Kidney epithelial cell (primary cell): ENCODE data around the gene SNTB2. TPM values are rescaled to one million over a fixed set of nuclear protein-coding genes. Genes with fewer than 3 reads are reported as not detected.

Experiments
- DNase-seq: peaks from one replicate; pipeline ENCODE4 v3.0.0-alpha.2; 2010; ENCODE audit warnings: low read depth
- H3K27me3 ChIP-seq: 2 replicates; pipeline ENCODE4 v1.6.0; 2011; ENCODE audit warnings: low read length; ENCODE audit not compliant: control insufficient read depth, insufficient read depth
- H3K36me3 ChIP-seq: 2 replicates; pipeline ENCODE4 v1.5.1; 2011; ENCODE audit warnings: low read length; ENCODE audit not compliant: control insufficient read depth, insufficient read depth
- H3K4me3 ChIP-seq: 2 replicates; pipeline ENCODE4 v1.5.1; 2011; ENCODE audit warnings: low read depth, mild to moderate bottlenecking, control low read depth, low read length
- CTCF ChIP-seq: IDR thresholded peaks from 2 replicates; pipeline ENCODE4 v1.5.1; 2011; ENCODE audit warnings: mild to moderate bottlenecking, moderate library complexity, low read length, control low read depth, inconsistent platforms; ENCODE audit not compliant: insufficient read depth, poor library complexity, severe bottlenecking
- total RNA-seq: library from RNA; depleted of rRNA; stranded (reverse); fragments of >200 nt; gene quantifications from 2 replicates; pipeline ENCODE4 v1.2.3, GENCODE V29; 2015

SNTB2 gene
- total RNA-seq, 1 donor from 2014 or later = 9.0 TPM

GRCh38 chr16:69328854-69329316 lies 141.9 kb downstream of the SNTB2 start:
- Histone ChIP-seq H3K27me3 (no peaks in the 10 kb centered on the region), H3K36me3 (peaks cover 2% of the 10 kb centered on the region), H3K4me3 (no peak overlapping the region)
- no peak for DNase-seq
- TF ChIP-seq CTCF = no peak

GRCh38 chr16:69329369-69330285 lies 142.7 kb downstream of the SNTB2 start:
- Histone ChIP-seq H3K27me3 (no peaks in the 10 kb centered on the region), H3K4me3 (peak overlapping the region; percentile 60), H3K36me3 (peaks cover 1% of the 10 kb centered on the region)
- no peak for DNase-seq
- no peak for TF ChIP-seq CTCF

GRCh38 chr16:69330286-69331109 lies 143.5 kb downstream of the SNTB2 start, which contains the start of gene PDF:
Gene PDF (minus strand): TSS chr16:69330588. CDS start chr16:69330570, 18 bp downstream.
- DNase-seq = peak; percentile 63
- Histone ChIP-seq H3K27me3 (no peaks in the 10 kb centered on the region), H3K4me3 (peak within 1 kb of the TSS; percentile 60), H3K36me3 (peaks cover 1% of the 10 kb centered on the region)
- TF ChIP-seq CTCF = no peak

GRCh38 chr16:69334696-69335095 lies 147.7 kb downstream of the SNTB2 start:
- Histone ChIP-seq H3K27me3 (no peaks in the 10 kb centered on the region), H3K4me3 (no peak overlapping the region), H3K36me3 (peaks cover 1% of the 10 kb centered on the region)
- no peak for TF ChIP-seq CTCF
- no peak for DNase-seq

GRCh38 chr16:69338557-69339288 lies 151.8 kb downstream of the SNTB2 start:
- Histone ChIP-seq H3K36me3 (peaks cover 1% of the 10 kb centered on the region), H3K4me3 (peak overlapping the region; percentile 85), H3K27me3 (no peaks in the 10 kb centered on the region)
- TF ChIP-seq CTCF = no peak
- DNase-seq = no peak
